Activated T-cell treated with anti-CD3 and anti-CD28 coated beads, Interleukin-2, amount 50 U/mL, for 24 hours (primary cell): ENCODE data around the gene SNRNP48.

Source experiments
- DNase-seq: peaks from one replicate; pipeline ENCODE4 v3.0.0-alpha.2; 2020
- H3K27ac Mint-ChIP-seq: 2 replicates; pipeline ENCODE4 v1.8.0; 2020; ENCODE audit warnings: mild to moderate bottlenecking, mixed read lengths
- H3K27me3 Mint-ChIP-seq: 2 replicates; pipeline ENCODE4 v1.8.0; 2020; ENCODE audit warnings: mixed read lengths
- H3K36me3 Mint-ChIP-seq: 2 replicates; pipeline ENCODE4 v1.8.0; 2020; ENCODE audit warnings: low read depth, mixed read lengths
- H3K4me1 Mint-ChIP-seq: 2 replicates; pipeline ENCODE4 v1.8.0; 2020; ENCODE audit warnings: low read depth, mixed read lengths
- H3K4me3 Mint-ChIP-seq: 2 replicates; pipeline ENCODE4 v1.8.0; 2020; ENCODE audit warnings: mild to moderate bottlenecking, moderate library complexity, mixed read lengths
- H3K9me3 Mint-ChIP-seq: 2 replicates; pipeline ENCODE4 v1.8.0; 2020; ENCODE audit warnings: mixed read lengths

SNRNP48 gene

DNA sequence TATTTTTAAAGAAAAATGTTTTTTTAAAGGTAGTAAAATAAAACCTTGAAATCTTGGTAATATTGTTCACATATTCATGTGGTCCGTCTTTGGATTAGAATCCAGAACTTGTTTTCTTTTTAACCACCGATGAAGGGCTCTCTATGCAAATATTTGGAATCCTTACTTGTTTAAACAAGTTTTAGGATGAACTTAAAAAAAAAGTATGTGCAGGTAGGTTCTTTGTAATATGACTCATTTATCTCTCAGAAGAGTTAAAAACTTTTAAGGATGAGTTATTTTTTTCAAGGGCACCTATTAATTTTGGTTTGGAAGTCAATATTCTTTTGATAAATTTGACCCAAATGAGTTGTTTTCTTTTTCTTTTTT, 39.6 kb upstream of the SNRNP48 start:
- no peak for DNase-seq
- no peaks in the 10 kb centered on the region for H3K9me3 Mint-ChIP-seq
- no peak overlapping the region for H3K4me3 Mint-ChIP-seq
- no peaks in the 10 kb centered on the region for H3K4me1 Mint-ChIP-seq
- H3K36me3 Mint-ChIP-seq = no peaks in the 10 kb centered on the region
- H3K27ac Mint-ChIP-seq = no peak overlapping the region
- H3K27me3 Mint-ChIP-seq = peaks cover 58% of the 10 kb centered on the region

DNA sequence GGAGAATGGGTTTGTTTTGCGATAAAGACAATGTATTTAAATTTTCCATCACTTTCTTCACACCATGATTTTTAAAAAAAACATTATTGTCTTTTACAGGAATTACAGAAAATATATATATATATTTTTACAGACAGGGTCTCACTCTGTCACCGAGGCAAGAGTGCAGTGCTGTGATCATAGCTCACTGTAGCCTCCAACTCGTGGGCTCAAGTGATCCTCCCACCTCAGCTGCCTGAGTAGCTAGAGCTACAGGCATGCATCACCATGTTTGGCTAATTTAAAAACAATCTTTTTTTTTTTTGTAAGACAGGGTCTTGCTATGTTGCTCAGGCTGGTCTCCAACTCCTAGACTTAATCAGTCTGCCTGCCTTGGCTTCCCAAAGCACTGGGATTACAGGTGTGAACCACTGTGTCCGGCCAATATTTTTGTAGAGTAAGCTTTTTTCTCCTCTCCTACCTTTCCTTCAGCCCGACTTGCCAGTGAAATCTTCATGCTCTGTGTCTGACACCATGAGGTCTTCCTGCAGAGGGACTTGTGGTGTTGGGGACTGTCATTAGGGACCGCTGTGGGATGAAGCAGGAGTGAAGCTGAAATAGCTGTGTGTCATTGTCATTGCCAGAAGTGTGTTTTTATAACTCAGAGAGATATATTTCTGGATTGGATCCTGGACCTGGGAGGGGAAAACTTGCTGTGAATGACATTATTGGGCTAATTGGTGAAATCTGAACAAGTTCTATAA, 35.3 kb upstream of the SNRNP48 start:
- Mint-ChIP-seq H3K36me3 (no peaks in the 10 kb centered on the region), H3K4me1 (no peaks in the 10 kb centered on the region), H3K27me3 (peaks cover 46% of the 10 kb centered on the region), H3K9me3 (no peaks in the 10 kb centered on the region), H3K4me3 (no peak overlapping the region), H3K27ac (no peak overlapping the region)
- no peak for DNase-seq

DNA sequence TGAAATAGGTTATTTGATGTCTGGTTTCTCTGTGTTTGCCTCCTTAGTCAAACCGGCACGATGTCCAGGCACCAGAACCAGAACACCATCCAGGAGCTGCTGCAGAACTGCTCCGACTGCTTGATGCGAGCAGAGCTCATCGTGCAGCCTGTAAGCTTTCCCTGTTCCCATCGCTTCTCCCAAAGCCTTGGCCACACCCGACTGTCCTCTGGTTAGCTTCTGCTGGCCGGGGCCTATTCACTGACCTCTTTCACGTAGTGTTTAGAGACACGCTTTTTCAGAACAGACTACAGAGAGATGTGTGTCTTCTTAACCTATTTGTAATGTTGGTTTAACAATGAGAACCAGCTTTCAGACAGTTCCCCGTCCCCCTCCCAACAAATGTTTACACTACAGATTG, 34.3 kb upstream of the SNRNP48 start:
- Mint-ChIP-seq H3K27me3 (peaks cover 52% of the 10 kb centered on the region), H3K4me1 (no peaks in the 10 kb centered on the region), H3K27ac (no peak overlapping the region), H3K36me3 (no peaks in the 10 kb centered on the region), H3K4me3 (no peak overlapping the region), H3K9me3 (no peaks in the 10 kb centered on the region)
- no peak for DNase-seq

DNA sequence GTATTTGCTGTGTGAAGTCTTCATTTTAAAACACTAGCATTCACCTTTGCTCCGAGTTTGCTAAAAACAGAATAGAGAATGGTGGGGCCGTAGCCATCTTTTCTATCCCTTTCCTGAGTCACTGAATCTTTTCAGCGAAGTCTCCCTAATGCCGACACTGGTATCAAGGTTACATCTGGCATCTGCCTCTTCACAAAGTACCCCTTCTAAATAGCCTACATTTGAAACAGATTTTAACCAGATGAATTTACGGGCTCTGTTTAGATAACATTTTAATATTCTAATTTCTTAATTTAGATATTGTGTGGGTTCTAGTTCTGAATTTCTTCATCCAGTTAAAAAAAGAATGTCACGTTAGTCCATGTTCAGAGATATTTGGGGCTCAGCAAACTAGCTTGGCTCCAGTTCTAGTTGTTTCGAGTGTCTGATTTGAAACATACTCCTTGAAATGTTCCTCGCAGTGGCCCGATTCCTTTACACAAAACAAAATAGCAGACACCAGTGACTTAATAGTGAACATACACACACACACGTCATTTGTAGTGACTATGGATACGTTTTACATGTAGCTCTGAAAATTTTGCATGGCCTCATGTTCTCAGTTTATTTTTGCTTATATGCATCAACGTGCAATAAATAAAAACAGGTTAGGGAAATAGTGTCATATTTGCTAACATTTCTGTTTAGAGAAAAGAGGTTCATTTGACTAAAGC, 33.4 kb upstream of the SNRNP48 start:
- Mint-ChIP-seq H3K27me3 (peaks cover 60% of the 10 kb centered on the region), H3K9me3 (no peaks in the 10 kb centered on the region), H3K36me3 (no peaks in the 10 kb centered on the region), H3K4me1 (no peaks in the 10 kb centered on the region), H3K27ac (no peak overlapping the region), H3K4me3 (no peak overlapping the region)
- no peak for DNase-seq

DNA sequence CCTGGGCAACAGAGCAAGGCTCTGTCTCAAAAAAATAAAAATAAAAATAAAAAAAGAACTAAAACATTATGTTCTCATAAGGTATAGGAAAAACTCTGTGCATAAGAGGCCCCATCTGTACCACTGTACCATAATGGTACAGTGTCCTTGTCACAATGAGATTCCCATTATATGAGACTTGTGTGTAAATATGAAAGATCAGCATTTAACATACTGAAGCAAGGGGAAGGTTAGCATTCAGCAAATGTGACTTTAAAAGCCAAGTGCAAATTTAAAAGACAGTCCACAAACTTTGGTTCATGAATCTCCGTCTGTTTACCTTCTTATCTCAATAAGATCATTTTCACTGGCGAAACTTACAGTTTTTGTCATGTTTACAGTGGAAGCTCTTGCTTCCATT, 32.3 kb upstream of the SNRNP48 start:
- Mint-ChIP-seq H3K9me3 (no peaks in the 10 kb centered on the region), H3K27me3 (peaks cover 60% of the 10 kb centered on the region), H3K4me1 (no peaks in the 10 kb centered on the region), H3K36me3 (no peaks in the 10 kb centered on the region), H3K4me3 (no peak overlapping the region), H3K27ac (no peak overlapping the region)
- no peak for DNase-seq

DNA sequence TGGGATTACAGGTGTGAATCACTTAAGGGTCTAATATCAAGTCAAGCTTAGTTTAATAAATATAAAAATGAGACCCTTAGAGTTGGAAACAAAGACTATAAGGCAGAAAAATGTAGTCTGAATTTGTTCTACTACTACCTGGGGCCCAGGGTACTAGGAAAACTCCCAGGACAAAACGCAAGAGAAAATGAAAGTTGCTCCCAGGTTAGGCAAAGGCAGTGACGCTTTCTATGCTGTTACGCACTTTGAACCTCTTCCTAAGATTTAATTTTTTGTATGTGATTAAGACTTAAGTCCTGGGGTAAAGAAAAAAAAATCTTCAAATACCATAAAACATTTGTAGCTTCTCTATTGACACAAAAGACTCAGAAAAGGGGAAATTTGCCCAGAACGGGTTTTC, 31.2 kb upstream of the SNRNP48 start:
- Mint-ChIP-seq H3K36me3 (no peaks in the 10 kb centered on the region), H3K9me3 (no peaks in the 10 kb centered on the region), H3K27ac (no peak overlapping the region), H3K4me1 (no peaks in the 10 kb centered on the region), H3K27me3 (peaks cover 60% of the 10 kb centered on the region), H3K4me3 (no peak overlapping the region)
- no peak for DNase-seq

DNA sequence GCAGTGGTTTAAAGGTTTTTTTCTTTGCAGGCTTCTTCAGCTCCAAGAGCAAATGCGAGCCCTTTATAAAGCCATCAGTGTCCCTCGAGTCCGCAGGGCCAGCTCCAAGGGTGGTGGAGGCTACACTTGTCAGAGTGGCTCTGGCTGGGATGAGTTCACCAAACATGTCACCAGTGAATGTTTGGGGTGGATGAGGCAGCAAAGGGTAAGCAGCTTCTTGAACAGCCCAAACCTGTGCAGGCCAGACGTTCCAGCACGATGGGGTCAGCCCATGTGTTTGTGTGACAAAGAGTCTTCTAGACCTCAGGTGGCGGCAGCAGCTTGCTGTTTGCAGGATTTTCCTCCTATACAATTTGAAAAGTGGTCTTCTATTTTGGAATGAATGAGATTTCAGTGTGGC, 30.8 kb upstream of the SNRNP48 start:
- Mint-ChIP-seq H3K4me3 (no peak overlapping the region), H3K4me1 (no peaks in the 10 kb centered on the region), H3K36me3 (no peaks in the 10 kb centered on the region), H3K9me3 (no peaks in the 10 kb centered on the region), H3K27ac (no peak overlapping the region), H3K27me3 (peaks cover 62% of the 10 kb centered on the region)
- DNase-seq = no peak

DNA sequence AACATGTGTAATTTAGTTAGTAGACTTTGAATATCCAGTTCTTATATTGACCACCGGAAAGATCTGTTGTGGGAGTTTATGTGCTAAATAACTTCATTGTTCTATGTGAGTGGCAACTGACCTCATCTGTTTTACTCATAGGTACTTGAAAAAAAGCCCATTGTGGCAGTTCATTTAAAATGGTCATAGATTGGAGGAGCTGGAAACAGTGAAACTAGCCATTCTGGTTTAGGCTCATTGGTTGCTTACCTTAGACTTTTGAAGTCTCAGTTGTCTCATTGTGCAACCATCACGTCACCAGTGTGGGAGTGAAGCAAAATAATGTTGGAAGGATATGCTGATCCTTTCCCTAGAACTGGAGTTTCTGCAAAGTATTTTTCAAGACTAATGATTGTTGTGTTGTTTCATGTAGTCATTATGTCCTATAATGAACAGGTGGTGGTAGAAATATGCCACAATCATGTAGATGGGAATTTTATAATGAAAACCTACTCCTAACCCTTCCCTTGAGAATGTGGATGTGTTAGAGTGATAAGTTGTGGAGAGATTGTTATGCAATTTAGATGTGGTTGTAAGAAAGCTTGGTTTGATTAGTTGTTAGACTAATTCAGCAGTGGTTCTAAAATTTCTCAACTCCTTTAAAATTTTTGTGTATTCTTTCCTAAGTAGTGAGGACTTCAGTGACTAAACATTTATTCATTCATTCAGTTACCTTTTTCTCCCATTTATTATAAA, 30.2 kb upstream of the SNRNP48 start:
- no peaks in the 10 kb centered on the region for H3K9me3 Mint-ChIP-seq
- H3K4me1 Mint-ChIP-seq = no peaks in the 10 kb centered on the region
- H3K4me3 Mint-ChIP-seq = no peak overlapping the region
- no peak for DNase-seq
- H3K27me3 Mint-ChIP-seq = peaks cover 62% of the 10 kb centered on the region
- no peak overlapping the region for H3K27ac Mint-ChIP-seq
- no peaks in the 10 kb centered on the region for H3K36me3 Mint-ChIP-seq

DNA sequence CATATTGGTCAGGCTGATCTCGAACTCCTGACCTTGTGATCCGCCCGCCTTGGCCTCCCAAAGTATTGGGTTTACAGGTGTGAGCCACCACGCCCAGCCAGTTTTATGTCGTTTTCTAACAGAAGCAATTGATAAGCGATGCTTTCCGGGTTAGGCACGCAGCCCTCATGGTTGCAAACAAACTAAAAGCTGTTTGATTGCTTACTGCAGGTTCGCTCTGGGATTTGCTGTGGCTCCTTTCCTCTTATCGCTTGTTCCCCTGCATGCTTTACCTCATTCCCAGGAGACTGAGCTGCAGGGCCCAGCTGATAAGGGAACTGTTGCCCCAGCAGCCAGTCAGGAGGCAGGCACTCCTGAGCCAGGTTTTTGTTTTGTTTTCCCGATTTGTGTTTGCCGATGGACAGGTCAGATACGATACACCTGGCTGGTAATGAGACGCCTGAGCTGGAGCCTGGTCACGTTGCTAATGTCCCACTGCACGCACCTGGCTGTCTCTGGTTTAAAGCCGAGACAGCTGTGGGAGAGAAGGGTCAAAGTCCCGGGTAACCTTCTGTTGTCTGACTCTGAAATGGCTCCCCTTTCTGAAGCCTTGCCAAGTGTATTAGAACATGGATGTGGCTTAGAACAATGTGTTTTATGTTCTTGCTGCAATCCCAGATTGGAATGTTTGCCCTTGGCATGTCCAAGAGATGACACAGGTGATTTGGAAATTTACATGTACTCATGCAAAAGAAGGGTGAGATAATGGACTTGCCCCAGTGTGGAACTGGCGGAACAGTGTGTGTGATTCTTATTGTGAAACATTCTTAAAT, 28.6 kb upstream of the SNRNP48 start:
- Mint-ChIP-seq H3K27ac (no peak overlapping the region), H3K4me1 (no peaks in the 10 kb centered on the region), H3K36me3 (no peaks in the 10 kb centered on the region), H3K4me3 (no peak overlapping the region), H3K9me3 (no peaks in the 10 kb centered on the region), H3K27me3 (peaks cover 51% of the 10 kb centered on the region)
- DNase-seq = no peak

DNA sequence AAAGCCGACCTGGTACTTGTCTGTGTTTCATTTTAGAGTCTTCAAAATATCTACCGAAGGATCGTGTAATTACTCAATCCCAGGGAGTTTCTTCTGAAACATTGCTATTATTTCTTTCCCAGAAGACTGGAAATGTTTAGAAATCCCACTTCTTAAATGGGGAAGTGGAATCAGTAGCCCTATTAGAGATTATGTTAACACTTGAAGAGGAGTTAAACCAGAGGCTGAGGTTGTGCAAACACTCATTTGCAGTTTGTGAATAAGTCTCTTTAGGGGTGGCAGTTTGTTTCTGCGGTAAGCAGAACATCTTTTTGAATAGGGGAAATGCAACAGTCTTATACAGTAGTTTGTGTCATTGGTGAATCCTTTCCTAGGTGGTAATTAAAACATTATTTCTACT, 27.2 kb upstream of the SNRNP48 start:
- Mint-ChIP-seq H3K36me3 (no peaks in the 10 kb centered on the region), H3K9me3 (no peaks in the 10 kb centered on the region), H3K27me3 (peaks cover 49% of the 10 kb centered on the region), H3K27ac (no peak overlapping the region), H3K4me3 (no peak overlapping the region), H3K4me1 (no peaks in the 10 kb centered on the region)
- no peak for DNase-seq

DNA sequence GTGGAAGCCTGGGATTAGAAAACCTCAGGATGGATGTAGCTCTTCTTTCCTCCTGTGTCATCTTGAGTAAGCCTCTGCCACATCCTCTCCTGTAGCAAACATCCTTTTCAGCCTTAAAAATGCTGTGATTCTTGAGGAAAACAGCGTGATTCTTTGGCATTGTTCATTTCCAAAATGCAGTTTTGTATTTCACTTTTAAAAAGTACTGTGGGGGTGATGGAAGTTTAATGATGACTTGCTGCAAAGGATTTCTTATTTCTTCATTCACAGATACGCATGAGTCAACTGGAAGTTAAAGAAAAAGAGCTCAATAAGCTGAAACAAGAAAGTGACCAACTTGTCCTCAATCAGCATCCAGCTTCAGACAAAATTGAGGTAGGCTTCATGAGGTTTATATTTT, 23.9 kb upstream of the SNRNP48 start:
- Mint-ChIP-seq H3K4me3 (no peak overlapping the region), H3K27me3 (peaks cover 52% of the 10 kb centered on the region), H3K36me3 (no peaks in the 10 kb centered on the region), H3K9me3 (no peaks in the 10 kb centered on the region), H3K27ac (no peak overlapping the region), H3K4me1 (no peaks in the 10 kb centered on the region)
- DNase-seq = no peak

DNA sequence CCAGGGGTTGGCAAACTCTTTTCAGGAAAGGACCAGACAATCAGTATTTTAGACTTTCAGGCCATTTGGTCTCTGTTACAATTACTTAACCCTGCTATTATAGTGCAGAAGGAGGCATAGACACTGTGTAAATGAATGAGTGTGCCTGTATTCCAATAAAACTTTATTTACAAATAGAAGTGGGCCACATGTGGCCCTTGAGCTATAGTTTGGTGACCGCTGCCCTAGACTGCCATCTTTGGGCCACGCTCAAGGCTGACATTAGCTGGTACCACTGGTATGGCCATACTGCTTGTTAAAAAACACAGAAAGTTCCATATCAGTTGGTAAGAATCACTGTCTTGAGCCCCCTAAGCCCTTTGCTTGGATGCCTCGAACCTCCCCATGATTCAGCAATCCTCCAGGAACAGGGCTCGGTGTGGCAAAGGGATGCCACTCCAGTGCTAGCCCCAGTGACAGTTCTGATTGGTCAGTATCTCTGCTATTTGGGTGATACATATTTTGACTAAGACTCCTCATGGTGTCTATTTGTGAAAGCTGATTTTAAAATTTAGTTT, 23.3 kb upstream of the SNRNP48 start:
- DNase-seq = no peak
- Mint-ChIP-seq H3K36me3 (no peaks in the 10 kb centered on the region), H3K27ac (no peak overlapping the region), H3K4me3 (no peak overlapping the region), H3K4me1 (no peaks in the 10 kb centered on the region), H3K9me3 (no peaks in the 10 kb centered on the region), H3K27me3 (peaks cover 46% of the 10 kb centered on the region)

DNA sequence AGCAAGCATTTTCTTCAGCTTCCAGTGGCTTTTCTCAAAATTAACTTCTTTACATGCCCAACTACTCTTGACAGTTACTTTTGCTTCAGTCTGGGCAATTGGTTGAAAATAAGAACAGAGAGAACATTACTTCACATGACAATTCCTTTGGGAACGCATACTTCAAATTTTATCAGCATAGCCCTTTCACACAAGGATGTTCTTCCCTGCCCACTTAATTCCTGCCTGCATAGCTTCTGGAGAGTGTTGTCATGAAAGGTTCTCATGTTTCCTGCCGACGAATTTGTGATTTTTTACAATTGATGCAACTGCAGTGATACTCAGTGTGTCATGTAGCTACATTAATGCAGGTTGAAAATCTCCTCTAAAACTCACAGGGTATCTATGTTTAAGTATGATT, 22.0 kb upstream of the SNRNP48 start:
- no peak for DNase-seq
- Mint-ChIP-seq H3K27me3 (peaks cover 38% of the 10 kb centered on the region), H3K4me1 (no peaks in the 10 kb centered on the region), H3K9me3 (no peaks in the 10 kb centered on the region), H3K27ac (no peak overlapping the region), H3K36me3 (no peaks in the 10 kb centered on the region), H3K4me3 (no peak overlapping the region)

DNA sequence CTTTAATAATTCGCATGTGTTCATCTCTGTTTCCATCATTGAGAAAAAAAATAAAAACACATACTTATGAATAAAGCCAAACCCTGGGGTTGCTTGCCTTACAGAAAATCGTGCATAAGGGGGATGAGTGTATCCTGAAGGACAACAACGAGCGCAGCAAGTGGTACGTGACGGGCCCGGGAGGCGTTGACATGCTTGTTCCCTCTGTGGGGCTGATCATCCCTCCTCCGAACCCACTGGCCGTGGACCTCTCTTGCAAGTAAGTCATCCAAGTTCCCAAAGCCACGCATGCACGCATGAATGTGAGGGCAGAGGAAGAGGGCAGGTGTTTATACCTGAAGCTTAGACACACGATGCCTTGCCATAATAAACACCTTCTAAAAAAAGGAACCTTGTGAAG, 20.9 kb upstream of the SNRNP48 start:
- no peak overlapping the region for H3K27ac Mint-ChIP-seq
- H3K4me1 Mint-ChIP-seq = no peaks in the 10 kb centered on the region
- peaks cover 35% of the 10 kb centered on the region for H3K27me3 Mint-ChIP-seq
- H3K4me3 Mint-ChIP-seq = no peak overlapping the region
- H3K9me3 Mint-ChIP-seq = no peaks in the 10 kb centered on the region
- no peak for DNase-seq
- no peaks in the 10 kb centered on the region for H3K36me3 Mint-ChIP-seq
